Glutamatergic neuron (in vitro differentiated cells): ENCODE results near the gene PTX3. TPM values are rescaled to one million over a fixed set of nuclear protein-coding genes. Genes with fewer than 3 reads are reported as not detected.
A peak's percentile ranks its signal among the peaks of the same experiment; 100 is the strongest.

Source experiments
- DNase-seq: peaks from one replicate; pipeline ENCODE4 v3.0.0; 2022
- H3K27ac Mint-ChIP-seq: one replicate; pipeline ENCODE4 v1.8.0; 2020; ENCODE audit warnings: mild to moderate bottlenecking, mixed read lengths, inconsistent platforms; ENCODE audit not compliant: unreplicated experiment
- H3K27me3 Mint-ChIP-seq: one replicate; pipeline ENCODE4 v1.8.0; 2020; ENCODE audit warnings: mild to moderate bottlenecking, moderate library complexity, mixed read lengths, inconsistent platforms; ENCODE audit not compliant: unreplicated experiment
- H3K36me3 Mint-ChIP-seq: one replicate; pipeline ENCODE4 v1.8.0; 2020; ENCODE audit warnings: mild to moderate bottlenecking, mixed read lengths, inconsistent platforms; ENCODE audit not compliant: unreplicated experiment
- H3K4me1 Mint-ChIP-seq: one replicate; pipeline ENCODE4 v1.8.0; 2020; ENCODE audit warnings: mild to moderate bottlenecking, low read depth, mixed read lengths, inconsistent platforms; ENCODE audit not compliant: unreplicated experiment
- H3K4me3 Mint-ChIP-seq: one replicate; pipeline ENCODE4 v1.8.0; 2020; ENCODE audit warnings: mild to moderate bottlenecking, mixed read lengths, inconsistent platforms; ENCODE audit not compliant: unreplicated experiment
- H3K9me3 Mint-ChIP-seq: one replicate; pipeline ENCODE4 v1.8.0; 2020; ENCODE audit warnings: mild to moderate bottlenecking, moderate library complexity, mixed read lengths, inconsistent platforms; ENCODE audit not compliant: unreplicated experiment
- CTCF ChIP-seq: fragments of 200-600 bp; sonication (generic); IDR thresholded peaks from one replicate; pipeline ENCODE4 v1.5.0; 2021; ENCODE audit not compliant: partially characterized antibody, unreplicated experiment
- long read RNA-seq: library from polyadenylated mRNA; unstranded; transcript quantifications from one replicate; pipeline ENCODE4 v2.0.0, GENCODE V29; 2020; ENCODE audit not compliant: unreplicated experiment
- total RNA-seq: library from RNA; stranded (reverse); fragmentation: NEBNext Ultra II Directional; extraction: Animal tissue kit (Norgen Biotek cat#: 25700); gene quantifications from one replicate; pipeline ENCODE4 v1.2.1, GENCODE V29; 2021; ENCODE audit not compliant: unreplicated experiment

PTX3 gene
- total RNA-seq: 2.4 TPM
- long read RNA-seq, partial matches to known transcripts: 1 of 4 reads
- long read RNA-seq, other reads (novel, unspliced or antisense): 0 of 4 reads

- H3K36me3 Mint-ChIP-seq: no peaks in the 10 kb centered on the region
- TF ChIP-seq CTCF: no peak
- H3K4me1 Mint-ChIP-seq: peaks cover 7% of the 10 kb centered on the region
- peaks cover 2% of the 10 kb centered on the region for H3K9me3 Mint-ChIP-seq
- DNase-seq: no peak
- H3K4me3 Mint-ChIP-seq: peak within 1 kb of the TSS; percentile 91
- peaks cover 2% of the 10 kb centered on the region for H3K27me3 Mint-ChIP-seq
- peak within 1 kb of the TSS; percentile 54 for H3K27ac Mint-ChIP-seq
Measured at GRCh38 chr3:157436583-157437291, at the start of gene PTX3. Gene PTX3 (plus strand): TSS chr3:157436850. CDS start chr3:157436934, 84 bp downstream.

- peaks cover 5% of the 10 kb centered on the region for H3K36me3 Mint-ChIP-seq
- H3K4me1 Mint-ChIP-seq: no peaks in the 10 kb centered on the region
- H3K9me3 Mint-ChIP-seq: no peaks in the 10 kb centered on the region
- DNase-seq: no peak
- no peak overlapping the region for H3K27ac Mint-ChIP-seq
- TF ChIP-seq CTCF: no peak
- H3K4me3 Mint-ChIP-seq: no peak overlapping the region
- no peaks in the 10 kb centered on the region for H3K27me3 Mint-ChIP-seq
Measured at GRCh38 chr3:157387708-157388435, 48.8 kb upstream of the PTX3 start.

DNA sequence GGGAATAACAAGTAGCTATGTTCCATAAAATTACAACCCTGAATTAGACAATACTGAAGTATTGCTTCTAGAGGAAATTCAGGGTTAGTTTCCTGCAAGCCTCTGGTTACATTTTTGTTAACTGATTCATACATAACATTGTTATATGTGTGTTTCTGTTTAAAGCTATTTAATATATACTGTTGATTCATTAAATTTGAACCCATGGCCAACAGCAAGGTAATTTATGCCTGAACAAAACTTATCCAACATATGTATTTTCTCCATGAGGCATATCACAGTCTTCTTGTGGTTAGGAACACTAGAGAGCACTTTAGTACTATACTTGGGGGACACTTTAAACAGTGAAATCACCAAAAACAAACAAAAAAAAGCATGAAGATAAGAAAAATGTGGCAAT is 47.7 kb upstream of the PTX3 start:
- H3K36me3 Mint-ChIP-seq: peaks cover 5% of the 10 kb centered on the region
- no peaks in the 10 kb centered on the region for H3K27me3 Mint-ChIP-seq
- no peak for DNase-seq
- no peaks in the 10 kb centered on the region for H3K4me1 Mint-ChIP-seq
- no peak overlapping the region for H3K4me3 Mint-ChIP-seq
- no peak overlapping the region for H3K27ac Mint-ChIP-seq
- TF ChIP-seq CTCF: no peak
- H3K9me3 Mint-ChIP-seq: no peaks in the 10 kb centered on the region

GRCh38 chr3:157390713-157391515 is 45.7 kb upstream of the PTX3 start:
- H3K4me1 Mint-ChIP-seq: no peaks in the 10 kb centered on the region
- TF ChIP-seq CTCF: no peak
- no peak overlapping the region for H3K4me3 Mint-ChIP-seq
- no peak for DNase-seq
- H3K27ac Mint-ChIP-seq: no peak overlapping the region
- peaks cover 1% of the 10 kb centered on the region for H3K9me3 Mint-ChIP-seq
- H3K27me3 Mint-ChIP-seq: no peaks in the 10 kb centered on the region
- peaks cover 5% of the 10 kb centered on the region for H3K36me3 Mint-ChIP-seq
